GM13976 (cell line): ENCODE results near the gene RELCH.
A peak's percentile ranks its signal among the peaks of the same experiment; 100 is the strongest.

Experiments used
- DNase-seq: peaks from one replicate; pipeline ENCODE4 v3.0.0; 2012; ENCODE audit warnings: low spot score
- in situ Hi-C: fragments of 300-500 bp; cut with MboI; formaldehyde crosslinking; loops from one replicate; pipeline ENCODE4 v1.12.0; 2022; ENCODE audit warnings: low sequenced_read_pairs, mixed read lengths, inconsistent platforms; ENCODE audit not compliant: unreplicated experiment
- TF ChIP-seq, protein P1 (sequence below): IDR thresholded peaks from 2 replicates; pipeline ENCODE4 v1.5.1; 2012; ENCODE audit warnings: borderline replicate concordance, mild to moderate bottlenecking; ENCODE audit not compliant: insufficient read depth; ENCODE audit errors: extremely low read depth, missing control alignments, control extremely low read depth

Gene RELCH, protein sequence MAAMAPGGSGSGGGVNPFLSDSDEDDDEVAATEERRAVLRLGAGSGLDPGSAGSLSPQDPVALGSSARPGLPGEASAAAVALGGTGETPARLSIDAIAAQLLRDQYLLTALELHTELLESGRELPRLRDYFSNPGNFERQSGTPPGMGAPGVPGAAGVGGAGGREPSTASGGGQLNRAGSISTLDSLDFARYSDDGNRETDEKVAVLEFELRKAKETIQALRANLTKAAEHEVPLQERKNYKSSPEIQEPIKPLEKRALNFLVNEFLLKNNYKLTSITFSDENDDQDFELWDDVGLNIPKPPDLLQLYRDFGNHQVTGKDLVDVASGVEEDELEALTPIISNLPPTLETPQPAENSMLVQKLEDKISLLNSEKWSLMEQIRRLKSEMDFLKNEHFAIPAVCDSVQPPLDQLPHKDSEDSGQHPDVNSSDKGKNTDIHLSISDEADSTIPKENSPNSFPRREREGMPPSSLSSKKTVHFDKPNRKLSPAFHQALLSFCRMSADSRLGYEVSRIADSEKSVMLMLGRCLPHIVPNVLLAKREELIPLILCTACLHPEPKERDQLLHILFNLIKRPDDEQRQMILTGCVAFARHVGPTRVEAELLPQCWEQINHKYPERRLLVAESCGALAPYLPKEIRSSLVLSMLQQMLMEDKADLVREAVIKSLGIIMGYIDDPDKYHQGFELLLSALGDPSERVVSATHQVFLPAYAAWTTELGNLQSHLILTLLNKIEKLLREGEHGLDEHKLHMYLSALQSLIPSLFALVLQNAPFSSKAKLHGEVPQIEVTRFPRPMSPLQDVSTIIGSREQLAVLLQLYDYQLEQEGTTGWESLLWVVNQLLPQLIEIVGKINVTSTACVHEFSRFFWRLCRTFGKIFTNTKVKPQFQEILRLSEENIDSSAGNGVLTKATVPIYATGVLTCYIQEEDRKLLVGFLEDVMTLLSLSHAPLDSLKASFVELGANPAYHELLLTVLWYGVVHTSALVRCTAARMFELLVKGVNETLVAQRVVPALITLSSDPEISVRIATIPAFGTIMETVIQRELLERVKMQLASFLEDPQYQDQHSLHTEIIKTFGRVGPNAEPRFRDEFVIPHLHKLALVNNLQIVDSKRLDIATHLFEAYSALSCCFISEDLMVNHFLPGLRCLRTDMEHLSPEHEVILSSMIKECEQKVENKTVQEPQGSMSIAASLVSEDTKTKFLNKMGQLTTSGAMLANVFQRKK

DNA sequence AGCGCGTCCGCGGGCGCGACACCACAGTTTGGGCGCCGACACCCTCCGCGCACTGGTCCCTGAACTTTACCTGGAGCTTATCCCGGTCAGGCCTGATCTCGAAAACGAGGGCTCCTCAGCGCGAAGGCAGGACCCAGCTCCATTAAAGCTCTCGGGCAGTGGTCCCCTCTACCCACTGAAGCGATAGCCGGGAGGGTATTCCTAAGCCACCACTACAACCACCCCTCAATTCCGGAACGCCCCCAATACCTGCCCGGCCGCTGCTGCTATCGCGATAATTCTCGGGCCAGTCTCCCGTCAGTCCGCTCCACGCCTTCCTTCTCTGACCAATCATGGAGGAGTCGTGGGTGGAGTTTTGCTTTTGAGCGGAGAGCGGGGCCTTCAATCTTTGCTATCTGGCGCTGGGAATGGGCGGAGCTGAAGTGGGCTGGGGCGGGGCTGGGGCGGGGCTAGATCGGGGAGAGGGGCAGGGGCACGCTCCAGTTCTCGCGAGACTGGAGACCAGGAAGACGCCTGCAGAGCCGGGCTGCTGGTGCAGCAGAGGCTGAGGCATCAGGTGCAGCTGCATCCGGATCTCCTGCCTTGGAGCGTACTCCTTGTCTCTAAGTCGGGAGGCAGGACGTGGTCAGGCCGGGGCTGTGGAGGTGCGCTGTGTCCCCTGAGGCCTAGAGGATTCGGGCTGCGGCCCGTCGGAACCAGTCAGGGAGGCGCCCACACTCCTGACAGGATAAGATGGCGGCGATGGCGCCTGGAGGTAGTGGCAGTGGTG lies at the start of gene RELCH, which contains the start of gene PIGN:
RELCH (plus strand) TSS at position 482 of the 769 bp plus-strand sequence; CDS start at position 733, 251 bp downstream.
PIGN (minus strand) TSS at position 283 of the 769 bp plus-strand sequence. CDS start 25,703 bp downstream, outside the sequence.
- DNase-seq = peak; percentile 98
- TF ChIP-seq, protein P1, sequence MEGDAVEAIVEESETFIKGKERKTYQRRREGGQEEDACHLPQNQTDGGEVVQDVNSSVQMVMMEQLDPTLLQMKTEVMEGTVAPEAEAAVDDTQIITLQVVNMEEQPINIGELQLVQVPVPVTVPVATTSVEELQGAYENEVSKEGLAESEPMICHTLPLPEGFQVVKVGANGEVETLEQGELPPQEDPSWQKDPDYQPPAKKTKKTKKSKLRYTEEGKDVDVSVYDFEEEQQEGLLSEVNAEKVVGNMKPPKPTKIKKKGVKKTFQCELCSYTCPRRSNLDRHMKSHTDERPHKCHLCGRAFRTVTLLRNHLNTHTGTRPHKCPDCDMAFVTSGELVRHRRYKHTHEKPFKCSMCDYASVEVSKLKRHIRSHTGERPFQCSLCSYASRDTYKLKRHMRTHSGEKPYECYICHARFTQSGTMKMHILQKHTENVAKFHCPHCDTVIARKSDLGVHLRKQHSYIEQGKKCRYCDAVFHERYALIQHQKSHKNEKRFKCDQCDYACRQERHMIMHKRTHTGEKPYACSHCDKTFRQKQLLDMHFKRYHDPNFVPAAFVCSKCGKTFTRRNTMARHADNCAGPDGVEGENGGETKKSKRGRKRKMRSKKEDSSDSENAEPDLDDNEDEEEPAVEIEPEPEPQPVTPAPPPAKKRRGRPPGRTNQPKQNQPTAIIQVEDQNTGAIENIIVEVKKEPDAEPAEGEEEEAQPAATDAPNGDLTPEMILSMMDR = no peak
- in situ Hi-C loops = loop anchor here (25.0 kb wide), 3 partner anchors 250 to 800 kb away; no protein-coding TSS in a partner anchor

DNA sequence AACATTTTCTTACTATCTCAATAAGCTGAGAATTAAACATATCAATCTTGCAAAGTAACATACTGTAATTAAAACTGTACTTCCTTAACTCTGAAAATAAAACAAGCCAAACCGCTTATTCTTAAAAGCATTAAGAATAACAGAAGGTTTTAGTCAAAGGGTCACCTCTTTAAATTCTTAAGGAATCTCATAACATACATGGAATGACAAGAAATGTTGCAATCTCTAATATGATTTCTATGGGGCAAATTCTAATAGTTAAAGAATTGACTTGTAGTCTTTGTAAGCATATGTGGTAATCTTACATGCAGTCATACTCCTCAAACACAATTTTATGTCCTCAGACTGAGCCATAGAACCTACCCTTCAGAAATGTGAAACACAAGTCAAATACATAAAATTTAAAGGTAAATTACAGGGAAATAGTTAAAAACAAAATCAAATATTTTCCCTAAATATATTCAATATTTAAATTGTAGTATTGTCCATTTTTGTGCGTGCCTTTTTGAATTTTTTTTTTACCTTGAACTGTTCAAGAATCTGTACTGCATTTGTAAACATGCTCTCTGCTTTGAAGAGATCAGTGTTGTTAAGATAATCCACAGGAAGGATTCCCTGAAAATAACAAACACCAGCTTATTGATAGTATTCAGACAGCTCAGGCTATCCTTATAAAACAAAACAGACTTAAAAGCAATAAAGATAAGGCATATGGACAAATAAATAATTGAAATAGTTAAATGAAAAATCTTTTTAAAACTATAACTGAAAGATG lies 48.4 kb upstream of the RELCH start:
- DNase-seq = no peak
- TF ChIP-seq, protein P1 = no peak
- in situ Hi-C loops = loop anchor here (25.0 kb wide), 1 partner anchor 551 kb away; no protein-coding TSS in a partner anchor

DNA sequence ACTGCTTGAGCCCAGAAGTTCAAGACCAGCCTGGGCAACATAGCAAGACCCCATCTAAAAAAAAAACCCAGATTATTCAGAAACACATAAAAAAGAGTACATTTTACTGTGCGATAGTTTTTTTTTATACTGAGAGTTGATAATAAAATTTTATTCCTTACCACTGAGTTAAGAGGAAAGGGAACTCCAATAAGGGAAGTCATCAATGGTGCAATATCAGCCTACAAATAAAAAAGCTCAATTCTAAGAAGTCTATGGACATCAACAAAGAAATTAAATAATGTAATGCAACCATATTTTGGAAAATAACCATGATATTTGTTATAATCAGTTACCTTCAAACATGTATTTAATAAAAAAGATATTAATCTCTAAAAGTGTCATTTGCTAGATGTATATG lies 46.8 kb upstream of the RELCH start:
- no peak for DNase-seq
- in situ Hi-C loops = loop anchor here (25.0 kb wide), 1 partner anchor 553 kb away; no protein-coding TSS in a partner anchor
- TF ChIP-seq, protein P1 = no peak

DNA sequence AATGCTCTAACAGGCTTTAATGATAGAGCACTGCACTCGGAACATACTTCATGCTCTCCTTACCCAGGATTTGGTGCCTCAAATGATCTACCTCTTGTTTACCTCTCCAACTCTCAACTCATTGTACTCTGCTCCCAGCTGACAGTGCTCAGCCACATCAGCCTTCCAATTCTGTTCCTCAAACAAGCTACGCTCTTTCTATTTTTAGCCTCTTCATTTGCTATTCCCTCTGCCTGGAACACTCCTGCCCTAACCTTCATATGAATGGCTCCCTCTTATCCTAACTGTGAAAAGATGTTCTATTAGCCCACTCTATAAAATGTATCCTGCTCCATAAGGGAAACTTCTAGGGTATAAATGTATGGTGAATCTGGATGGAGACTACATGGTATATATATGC lies 42.7 kb upstream of the RELCH start:
- in situ Hi-C loops = loop anchor here (25.0 kb wide), 1 partner anchor 557 kb away; no protein-coding TSS in a partner anchor
- TF ChIP-seq, protein P1 = no peak
- DNase-seq = no peak

DNA sequence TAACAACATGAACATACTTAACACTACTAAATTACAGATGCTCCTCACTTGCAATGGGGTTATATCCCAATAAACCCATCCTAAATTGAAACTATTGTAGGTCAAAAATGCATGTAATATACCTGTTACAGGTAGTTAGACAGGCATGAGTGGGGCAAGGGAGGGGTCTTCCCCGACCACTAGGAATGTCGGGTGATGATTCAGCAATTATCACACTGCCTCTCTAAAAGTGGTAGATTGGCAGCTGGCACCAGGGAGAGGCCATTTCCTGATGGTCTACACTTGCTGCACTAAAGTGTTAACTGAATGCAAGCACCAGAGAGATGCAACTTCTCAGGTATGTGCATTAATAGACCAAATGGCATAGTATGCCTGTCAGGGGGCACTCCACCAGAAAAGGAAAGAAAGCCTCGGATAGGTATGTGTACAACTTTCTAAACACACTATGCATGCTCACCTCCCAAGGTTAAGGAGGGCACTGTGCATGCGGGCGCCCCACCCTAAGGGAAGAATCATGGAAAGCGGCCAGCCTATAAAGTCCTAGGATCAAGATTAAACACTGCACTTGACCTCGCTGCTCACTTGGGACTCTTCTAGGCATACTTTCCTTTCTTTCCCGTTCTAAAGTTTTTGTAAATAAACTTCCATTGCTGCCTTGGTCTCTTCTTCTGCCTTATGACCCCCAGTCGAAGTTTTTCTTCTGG lies 35.8 kb upstream of the RELCH start:
- TF ChIP-seq, protein P1 = no peak
- no peak for DNase-seq
- in situ Hi-C loops = no loop called here
